Prostate gland (tissue), 2 donors: ENCODE results near the gene ERC2.

Experiments used
- POLR2A ChIP-seq: fragments of 450-650 bp; IDR thresholded peaks from one replicate; pipeline ENCODE4 v1.6.1; 2016; ENCODE audit warnings: antibody characterized with exemption, mild to moderate bottlenecking
- POLR2AphosphoS5 ChIP-seq: sonication (generic); formaldehyde crosslinking; IDR thresholded peaks from one replicate; pipeline ENCODE4 v1.6.1; 2017; ENCODE audit warnings: antibody characterized with exemption
- TF ChIP-seq, protein P1 (sequence below), 4 experiments: fragments of 200-600 bp in 2 of 4; fragments of 450-650 bp in 2 of 4; sonication (generic) in 2 of 4; IDR thresholded peaks; 1 replicate in 3 of 4; 2 replicates in 1 of 4; pipeline ENCODE4 v1.5.1; 2016 to 2019; ENCODE audit warnings: antibody characterized with exemption in 4 of 4, mild to moderate bottlenecking in 2 of 4, moderate library complexity in 2 of 4

DNA sequence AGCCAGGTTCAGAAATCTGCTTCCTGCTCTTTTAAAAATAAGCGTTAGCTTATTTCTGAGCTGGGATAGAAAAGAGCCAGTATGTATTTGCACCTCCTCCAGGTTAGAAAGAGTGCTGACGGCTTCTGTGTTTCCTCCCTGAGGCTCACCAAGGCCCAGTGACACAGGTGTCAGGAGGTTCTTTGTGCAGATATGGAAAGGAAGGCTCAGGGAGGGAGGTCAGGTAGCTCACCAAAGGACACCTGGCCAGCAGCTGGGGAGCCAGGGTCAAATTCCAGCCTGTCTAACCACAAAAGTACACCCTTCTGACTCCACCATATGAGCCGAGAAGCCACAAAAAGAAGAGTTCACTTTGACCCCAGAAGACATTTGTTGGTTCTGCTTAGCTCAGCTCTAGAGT, 780.1 kb downstream of the ERC2 start:
- TF ChIP-seq POLR2AphosphoS5 (no peak), POLR2A (no peak)
- TF ChIP-seq, protein P1, sequence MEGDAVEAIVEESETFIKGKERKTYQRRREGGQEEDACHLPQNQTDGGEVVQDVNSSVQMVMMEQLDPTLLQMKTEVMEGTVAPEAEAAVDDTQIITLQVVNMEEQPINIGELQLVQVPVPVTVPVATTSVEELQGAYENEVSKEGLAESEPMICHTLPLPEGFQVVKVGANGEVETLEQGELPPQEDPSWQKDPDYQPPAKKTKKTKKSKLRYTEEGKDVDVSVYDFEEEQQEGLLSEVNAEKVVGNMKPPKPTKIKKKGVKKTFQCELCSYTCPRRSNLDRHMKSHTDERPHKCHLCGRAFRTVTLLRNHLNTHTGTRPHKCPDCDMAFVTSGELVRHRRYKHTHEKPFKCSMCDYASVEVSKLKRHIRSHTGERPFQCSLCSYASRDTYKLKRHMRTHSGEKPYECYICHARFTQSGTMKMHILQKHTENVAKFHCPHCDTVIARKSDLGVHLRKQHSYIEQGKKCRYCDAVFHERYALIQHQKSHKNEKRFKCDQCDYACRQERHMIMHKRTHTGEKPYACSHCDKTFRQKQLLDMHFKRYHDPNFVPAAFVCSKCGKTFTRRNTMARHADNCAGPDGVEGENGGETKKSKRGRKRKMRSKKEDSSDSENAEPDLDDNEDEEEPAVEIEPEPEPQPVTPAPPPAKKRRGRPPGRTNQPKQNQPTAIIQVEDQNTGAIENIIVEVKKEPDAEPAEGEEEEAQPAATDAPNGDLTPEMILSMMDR (IDR thresholded peaks at IDR 0.05) = no peak
